Measurements from ENCODE around the gene CCDC182.

Gene CCDC182

GRCh38 chr17:57726838-57727237, 18.3 kb downstream of the CCDC182 start:
- DNase-seq (ENCODE audit: low spot score): no peak

GRCh38 chr17:57726213-57726790, 18.8 kb downstream of the CCDC182 start:
- no peak for DNase-seq (ENCODE audit: low spot score)

GRCh38 chr17:57724729-57725125, 20.4 kb downstream of the CCDC182 start:
- no peak for DNase-seq (ENCODE audit: low spot score)

- no peak for DNase-seq (ENCODE audit: low spot score)
These were observed 20.9 kb downstream of the CCDC182 start for GRCh38 chr17:57724026-57724728.

- DNase-seq (ENCODE audit: low spot score): no peak
These were observed 21.6 kb downstream of the CCDC182 start for GRCh38 chr17:57723427-57724025.

GRCh38 chr17:57722704-57723043, 22.4 kb downstream of the CCDC182 start:
- no peak for DNase-seq (ENCODE audit: low spot score)

GRCh38 chr17:57721967-57722703, 23.0 kb downstream of the CCDC182 start:
- no peak for DNase-seq (ENCODE audit: low spot score)

GRCh38 chr17:57720386-57721035, 24.6 kb downstream of the CCDC182 start:
- DNase-seq (ENCODE audit: low spot score): no peak

GRCh38 chr17:57718878-57719277, 26.2 kb downstream of the CCDC182 start:
- no peak for DNase-seq (ENCODE audit: low spot score)

- no peak for DNase-seq (ENCODE audit: low spot score)
These were observed 29.1 kb downstream of the CCDC182 start for GRCh38 chr17:57715981-57716380.

GRCh38 chr17:57714665-57715180, 30.4 kb downstream of the CCDC182 start:
- DNase-seq (ENCODE audit: low spot score): no peak

- no peak for DNase-seq (ENCODE audit: low spot score)
These were observed 32.0 kb downstream of the CCDC182 start for GRCh38 chr17:57713140-57713539.

- no peak for DNase-seq (ENCODE audit: low spot score)
These were observed 36.7 kb downstream of the CCDC182 start for GRCh38 chr17:57708410-57708809.

- no peak for DNase-seq (ENCODE audit: low spot score)
These were observed 37.2 kb downstream of the CCDC182 start for GRCh38 chr17:57707892-57708291.

- no peak for DNase-seq (ENCODE audit: low spot score)
These were observed 38.3 kb downstream of the CCDC182 start for GRCh38 chr17:57706761-57707160.

GRCh38 chr17:57705921-57706695, 39.0 kb downstream of the CCDC182 start:
- no peak for DNase-seq (ENCODE audit: low spot score)

GRCh38 chr17:57704448-57704847, 40.7 kb downstream of the CCDC182 start:
- DNase-seq (ENCODE audit: low spot score): no peak

- no peak for DNase-seq (ENCODE audit: low spot score)
These were observed 41.8 kb downstream of the CCDC182 start for GRCh38 chr17:57703273-57703672.

GRCh38 chr17:57701124-57701523, 44.0 kb downstream of the CCDC182 start:
- DNase-seq (ENCODE audit: low spot score): no peak

- no peak for DNase-seq (ENCODE audit: low spot score)
These were observed 45.3 kb downstream of the CCDC182 start for GRCh38 chr17:57699751-57700219.

Measured in LoVo (cell line).